ENCODE data around the gene TMEM114.
A peak's percentile ranks its signal among the peaks of the same experiment; 100 is the strongest.

The TMEM114 gene

DNA sequence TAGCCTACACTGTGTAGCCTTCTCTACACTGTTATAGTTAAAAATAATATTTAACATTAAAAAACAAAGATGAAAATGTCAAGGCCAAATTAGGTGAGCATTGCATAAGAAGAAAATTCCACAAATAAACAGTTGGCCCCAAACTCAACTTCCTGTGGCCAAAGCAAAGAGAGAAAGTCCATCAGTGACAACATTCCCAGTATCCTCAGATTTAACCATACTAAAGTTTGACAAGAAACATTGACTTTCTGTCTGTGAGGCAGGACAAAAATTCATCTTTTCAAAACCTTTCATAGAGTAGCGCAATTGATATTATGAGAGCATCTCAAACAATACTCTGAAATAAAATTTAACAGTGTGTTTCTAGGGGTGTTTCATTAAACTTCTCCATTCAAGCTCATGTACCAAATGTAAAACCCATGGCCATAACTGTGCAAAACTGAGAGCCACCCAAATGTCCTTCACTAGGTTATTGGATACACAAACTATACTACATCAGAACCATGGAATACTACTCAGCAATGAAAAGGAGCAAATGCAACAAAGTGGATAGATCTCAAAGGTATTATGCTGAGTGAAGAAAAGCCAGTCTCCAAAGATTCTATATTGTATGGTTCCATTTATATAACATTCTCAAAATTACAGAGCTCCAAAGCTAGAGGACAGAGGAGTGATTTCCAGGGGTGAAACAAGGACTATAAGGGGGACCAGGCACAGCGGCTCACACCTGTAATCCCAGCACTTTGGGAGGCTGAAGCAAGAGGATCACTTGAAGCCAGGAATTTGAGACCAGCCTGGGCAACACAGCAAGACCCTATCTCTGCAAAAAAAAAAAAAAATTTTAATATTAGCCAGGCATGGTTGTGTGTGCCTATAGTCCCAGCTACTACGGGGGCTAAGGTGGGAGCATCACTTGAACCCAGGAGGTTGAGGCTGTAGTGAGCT is 38.7 kb downstream of the TMEM114 start:
- no peak for DNase-seq (ENCODE audit: low spot score)
- FAIRE-seq = no peak

DNA sequence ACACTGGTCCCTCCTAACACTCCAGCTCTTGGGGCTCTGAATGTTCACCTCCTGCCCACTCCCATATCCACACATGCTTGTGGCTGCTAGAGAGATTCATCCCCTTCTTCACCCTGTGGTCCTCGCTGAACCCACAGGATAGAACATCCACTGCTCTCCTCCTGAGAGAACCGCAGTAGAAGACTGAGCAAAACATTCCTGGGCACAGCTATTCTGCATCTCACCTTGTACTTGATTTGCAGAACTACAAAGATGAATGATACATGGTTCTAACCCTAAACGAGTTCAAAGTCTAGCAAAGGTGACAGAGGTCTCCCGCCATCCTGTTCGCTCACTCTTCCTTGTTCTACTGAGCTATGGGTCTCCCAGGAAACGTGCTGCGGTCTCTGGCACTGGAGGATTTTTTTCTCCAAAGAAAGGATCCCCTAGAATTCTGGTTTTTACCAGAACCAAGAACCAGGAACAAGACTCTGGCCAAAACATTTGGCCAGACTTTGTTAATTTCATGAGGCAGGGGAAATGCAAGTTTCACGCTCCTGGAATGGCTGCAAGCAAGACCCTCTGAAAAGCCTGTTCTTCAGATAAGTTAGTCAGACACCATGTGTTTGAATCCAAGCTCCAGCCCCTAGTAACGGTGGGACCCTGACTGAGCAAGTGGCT is 39.5 kb downstream of the TMEM114 start:
- DNase-seq (ENCODE audit: low spot score) = no peak
- peak; percentile 82 for FAIRE-seq

DNA sequence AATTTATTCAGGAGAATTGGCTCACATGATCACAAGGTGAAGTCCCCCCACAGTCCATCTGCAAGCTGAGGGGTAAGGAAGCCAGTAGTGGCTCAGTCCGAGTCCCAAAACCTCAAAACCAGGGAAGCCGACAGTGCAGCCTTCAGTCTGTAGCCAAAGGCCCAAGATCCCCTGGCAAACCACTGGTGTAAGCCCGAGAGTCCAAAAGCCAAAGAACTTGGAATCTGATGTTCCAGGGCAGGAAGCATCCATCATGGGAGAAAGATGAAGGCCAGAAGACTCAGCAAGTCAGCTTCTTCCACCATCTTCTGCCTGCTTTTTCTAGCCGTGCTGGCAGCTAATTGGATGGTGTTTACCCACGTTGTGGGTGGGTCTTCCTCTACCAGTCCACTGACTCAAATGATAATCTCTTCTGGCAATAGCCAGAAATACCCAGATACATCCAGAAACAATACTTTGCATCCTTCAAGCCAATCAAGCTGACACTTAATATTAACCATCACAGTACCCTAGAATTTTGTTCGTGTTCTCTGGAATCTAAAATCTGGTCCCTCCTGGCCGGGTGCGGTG is 40.4 kb downstream of the TMEM114 start:
- peak; percentile 46 for FAIRE-seq
- no peak for DNase-seq (ENCODE audit: low spot score)

DNA sequence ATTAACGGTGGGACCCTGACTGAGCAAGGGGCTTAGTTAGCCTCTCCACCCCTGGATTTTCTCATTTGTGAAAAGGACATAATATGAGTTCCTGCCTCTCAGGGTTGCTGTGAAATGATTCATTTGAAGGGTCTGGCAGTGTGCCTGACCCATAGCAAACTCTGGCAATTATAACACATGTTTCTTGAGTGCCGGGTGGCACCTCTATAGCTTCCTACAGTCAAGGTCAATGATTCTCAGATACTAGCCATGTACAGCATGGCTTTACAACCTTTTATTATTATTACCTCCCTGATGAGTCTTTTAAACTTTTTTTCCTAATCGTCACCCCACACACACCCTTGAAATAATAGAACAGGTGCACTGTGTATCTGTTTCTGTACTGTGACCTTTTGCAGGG is 42.1 kb downstream of the TMEM114 start:
- FAIRE-seq = no peak
- no peak for DNase-seq (ENCODE audit: low spot score)

DNA sequence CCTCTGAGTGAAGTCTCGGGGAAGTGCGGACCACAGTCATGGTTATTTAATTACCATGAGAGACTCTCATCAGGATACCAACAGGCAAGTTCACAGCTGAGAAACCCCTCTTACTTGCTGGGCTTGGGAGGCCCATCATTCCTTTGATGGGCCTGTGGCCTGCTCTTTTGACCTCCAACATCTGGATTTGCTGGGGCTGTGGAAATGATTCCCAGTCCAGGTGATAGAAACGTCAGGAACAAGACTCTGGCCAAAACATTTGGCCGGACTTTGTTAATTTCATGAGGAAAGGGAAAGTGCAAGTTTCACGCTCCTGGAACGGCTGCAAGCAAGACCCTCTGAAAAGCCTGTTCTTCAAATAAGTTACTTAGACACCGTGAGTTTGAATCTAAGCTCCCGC is 42.5 kb downstream of the TMEM114 start:
- no peak for FAIRE-seq
- DNase-seq (ENCODE audit: low spot score) = no peak

DNA sequence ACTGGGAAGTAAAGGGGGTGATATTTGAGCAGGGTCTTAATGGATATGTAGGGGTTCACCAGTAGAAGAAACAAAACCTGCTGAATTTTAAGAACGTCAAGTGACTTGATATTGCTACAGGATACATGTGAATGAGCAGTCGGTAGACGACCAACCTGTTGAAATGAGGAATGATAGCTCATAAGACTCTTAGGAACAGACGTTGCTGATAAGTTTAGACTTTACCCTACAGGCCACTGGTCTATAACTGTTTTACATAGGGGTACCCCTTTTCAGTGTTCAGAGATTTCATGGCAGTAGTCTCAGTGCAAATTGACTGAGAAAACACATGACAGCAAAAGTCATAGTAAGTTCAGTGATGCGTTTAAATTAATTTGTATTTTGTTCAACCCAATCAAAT is 45.9 kb downstream of the TMEM114 start:
- DNase-seq (ENCODE audit: low spot score) (no peak), FAIRE-seq (no peak)

DNA sequence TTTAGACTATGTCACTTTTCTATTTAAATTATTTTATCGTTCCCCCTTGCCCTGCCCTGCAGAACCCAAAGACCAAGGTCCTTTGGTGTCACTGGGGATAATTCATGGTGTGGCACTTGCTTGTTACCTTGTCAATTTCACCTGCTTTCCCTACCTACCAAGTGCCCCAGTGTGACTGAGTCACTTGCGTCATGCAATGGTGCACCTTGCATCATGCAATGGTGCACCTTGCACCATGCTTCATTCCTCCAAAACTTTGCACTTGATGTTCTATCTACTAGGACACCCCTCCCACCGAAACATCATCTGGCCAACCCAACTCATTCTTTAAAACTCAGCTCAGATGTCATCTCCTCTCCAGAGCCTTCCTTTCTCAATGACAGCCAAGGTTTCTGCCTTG is 47.1 kb downstream of the TMEM114 start:
- FAIRE-seq = peak; percentile 90
- DNase-seq (ENCODE audit: low spot score) = no peak

DNA sequence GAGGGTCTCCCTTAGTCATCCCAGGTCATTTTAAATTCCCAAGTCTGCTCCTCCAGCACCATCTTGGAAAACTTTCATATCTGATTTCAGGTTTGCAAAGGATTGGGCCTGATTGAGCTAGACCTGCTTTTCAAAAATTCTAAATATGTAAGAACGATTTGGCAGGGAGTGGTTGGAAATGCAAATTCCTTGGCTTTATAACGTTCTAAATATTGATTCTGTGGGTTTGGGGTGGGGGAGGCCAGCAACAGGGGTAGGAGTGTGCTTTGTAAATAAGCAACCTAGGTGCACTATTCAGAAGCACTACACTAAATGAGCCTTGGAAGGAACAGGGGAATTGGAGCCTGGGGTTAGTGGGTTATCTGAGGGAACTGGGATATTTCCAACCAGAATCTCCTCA is 47.9 kb downstream of the TMEM114 start:
- no peak for FAIRE-seq
- no peak for DNase-seq (ENCODE audit: low spot score)

DNA sequence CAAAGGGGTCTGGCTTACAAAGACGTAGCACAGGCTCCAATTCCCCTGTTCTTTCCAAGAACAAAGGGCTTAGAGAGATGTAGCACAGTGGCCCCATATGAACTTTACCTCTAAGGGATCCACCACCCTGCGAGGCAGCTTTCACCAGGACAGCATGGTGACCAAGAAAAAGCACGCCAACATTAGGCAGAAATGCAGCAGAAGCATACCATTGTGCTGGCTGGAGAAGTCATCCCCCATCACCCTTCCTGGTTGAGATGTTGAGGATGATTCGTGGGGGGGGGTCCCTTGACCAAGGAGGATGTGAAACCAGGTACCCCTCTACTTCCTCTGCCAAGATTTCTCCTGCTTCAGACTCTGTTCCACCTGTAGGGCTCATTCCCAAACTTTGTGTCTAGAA is 48.4 kb downstream of the TMEM114 start:
- FAIRE-seq (peak; percentile 59), DNase-seq (ENCODE audit: low spot score) (no peak)

DNA sequence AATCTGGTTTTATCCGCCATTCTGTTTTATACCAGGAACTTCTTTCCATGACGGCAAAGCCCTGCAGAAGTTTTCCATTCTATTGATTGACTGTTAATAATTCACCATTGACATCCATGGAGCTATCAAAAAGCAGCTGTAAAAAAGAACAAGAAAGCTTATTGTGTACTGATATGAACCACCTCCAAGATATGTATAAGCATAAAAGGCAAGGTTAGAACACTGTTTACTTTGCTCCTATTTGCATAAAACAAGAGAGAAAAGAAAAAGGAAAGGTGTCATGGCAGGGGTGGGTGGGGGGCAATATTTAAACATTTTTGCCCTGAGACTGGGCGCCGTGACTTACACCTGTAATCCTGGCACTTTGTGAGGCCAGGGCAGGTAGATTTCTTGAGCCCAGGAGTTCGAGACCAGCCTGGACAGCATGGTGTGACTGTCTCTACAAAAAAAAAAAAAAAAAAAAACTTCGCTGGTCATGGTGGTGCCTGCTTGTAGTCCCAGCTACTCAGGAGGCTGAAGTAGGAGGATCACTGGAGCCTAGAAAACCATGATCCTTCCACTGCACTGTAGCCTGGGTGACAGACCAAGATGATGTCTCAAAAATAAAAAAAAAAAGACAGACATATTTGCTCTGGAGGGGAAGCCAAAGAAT is 52.5 kb downstream of the TMEM114 start:
- FAIRE-seq = no peak
- no peak for DNase-seq (ENCODE audit: low spot score)

DNA sequence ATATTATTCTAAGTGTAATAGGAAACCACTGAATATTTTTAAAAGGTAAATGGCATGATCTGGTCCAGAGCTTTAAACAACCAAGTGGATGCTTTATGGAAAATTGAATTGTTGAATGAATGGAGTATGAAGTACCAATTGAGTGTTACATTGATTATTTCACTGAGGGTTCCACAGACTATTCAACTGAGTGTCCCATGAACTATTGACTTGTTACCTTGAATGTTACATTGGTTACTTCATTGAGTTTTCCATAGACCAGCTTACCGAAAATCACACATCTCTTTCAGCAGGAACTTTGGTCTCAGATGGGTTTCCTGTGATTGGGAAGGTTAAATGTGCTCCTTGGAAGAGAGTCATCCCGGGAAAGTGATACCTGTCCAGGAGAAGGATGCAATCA is 56.8 kb downstream of the TMEM114 start:
- FAIRE-seq (no peak), DNase-seq (ENCODE audit: low spot score) (no peak)

DNA sequence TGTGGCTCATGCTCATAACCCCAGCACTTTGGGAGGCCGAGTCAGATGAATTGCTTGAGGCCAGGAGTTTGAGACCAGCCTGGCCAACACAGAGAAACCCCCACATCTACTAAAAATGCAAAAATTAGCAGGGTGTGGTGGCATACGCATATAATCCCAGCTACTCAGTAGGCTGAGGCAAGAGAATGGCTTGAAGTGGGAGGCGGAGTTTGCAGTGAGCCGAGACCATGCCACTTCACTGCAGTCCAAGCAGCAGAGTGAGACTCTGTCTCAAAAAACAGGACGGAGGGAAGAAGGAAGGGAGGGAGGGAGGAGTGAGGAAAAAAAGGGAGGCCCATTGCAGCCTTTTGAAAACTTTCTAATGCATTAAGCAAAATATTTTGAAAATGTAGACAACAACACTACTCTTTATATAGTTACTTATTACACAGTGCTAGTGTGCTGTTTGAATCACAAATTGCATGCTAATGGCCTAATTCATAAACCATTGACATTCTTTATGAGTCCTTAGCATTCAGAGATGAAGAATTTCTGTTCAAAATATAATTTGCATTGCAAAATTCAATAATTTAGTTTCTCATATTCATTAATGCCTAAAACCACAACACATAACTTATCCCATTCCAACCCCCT is 59.4 kb downstream of the TMEM114 start:
- FAIRE-seq (no peak), DNase-seq (ENCODE audit: low spot score) (no peak)

DNA sequence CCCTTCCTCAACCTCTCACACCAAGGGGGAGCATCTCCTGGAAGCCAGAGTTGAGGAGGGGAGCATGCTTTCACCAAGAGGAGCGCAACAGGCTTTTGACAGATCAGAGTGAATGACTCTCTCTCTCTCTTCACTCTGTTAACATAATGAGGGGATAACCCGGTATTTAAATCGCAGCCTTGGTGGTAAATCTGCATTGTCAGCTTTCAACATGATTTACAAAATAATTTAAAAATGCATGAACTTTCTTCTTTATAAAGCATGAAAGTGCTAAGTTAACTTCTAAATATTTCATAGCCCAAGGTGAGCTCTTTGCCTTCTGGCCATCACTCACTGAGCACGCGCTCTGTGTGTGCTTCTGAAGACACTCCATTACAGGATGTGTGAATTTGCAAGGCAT is 61.8 kb downstream of the TMEM114 start:
- no peak for FAIRE-seq
- DNase-seq (ENCODE audit: low spot score) = no peak

DNA sequence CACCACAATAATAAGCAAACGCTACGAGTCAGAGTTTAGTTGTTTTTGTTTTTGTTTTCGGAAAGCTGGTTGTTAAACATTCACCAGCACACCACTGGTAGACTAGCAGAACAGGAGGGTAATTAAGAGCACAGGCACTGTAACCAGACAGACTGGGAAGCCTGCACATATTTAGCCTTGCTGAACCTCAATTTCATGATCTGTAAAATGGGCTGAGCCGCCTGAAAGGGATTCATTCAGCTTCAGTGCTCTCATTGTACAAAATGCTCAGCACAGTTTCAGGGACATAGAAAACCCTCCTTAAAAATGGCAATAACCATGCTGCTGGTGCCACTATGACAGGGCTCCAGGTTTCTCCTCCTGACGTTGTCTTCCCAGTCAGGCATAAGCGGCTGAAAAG is 66.4 kb downstream of the TMEM114 start:
- no peak for FAIRE-seq

DNA sequence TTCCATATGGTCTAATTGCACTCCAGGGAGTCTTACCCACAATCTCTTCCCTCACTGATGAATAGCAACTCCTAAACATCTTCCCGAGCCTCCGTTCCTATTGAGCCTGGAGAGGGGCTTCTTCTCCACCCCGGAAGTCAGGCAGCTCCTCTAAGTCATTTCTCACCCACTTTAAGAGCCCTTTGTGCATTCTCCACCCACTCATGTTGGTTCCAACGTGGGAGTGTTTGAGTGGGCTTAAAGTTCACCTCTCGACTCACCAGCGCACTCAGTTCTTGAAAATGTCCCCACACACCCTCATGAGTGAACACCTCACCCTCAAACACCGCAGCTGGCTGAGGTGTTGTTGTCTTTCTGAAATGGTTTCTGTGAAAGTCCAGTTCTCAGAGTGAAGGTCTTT is 67.6 kb downstream of the TMEM114 start:
- FAIRE-seq (no peak), DNase-seq (ENCODE audit: low spot score) (no peak)

More for the DNA sequence above, 66.4 kb downstream of the TMEM114 start:
- no peak for DNase-seq (ENCODE audit: low spot score)

DNA sequence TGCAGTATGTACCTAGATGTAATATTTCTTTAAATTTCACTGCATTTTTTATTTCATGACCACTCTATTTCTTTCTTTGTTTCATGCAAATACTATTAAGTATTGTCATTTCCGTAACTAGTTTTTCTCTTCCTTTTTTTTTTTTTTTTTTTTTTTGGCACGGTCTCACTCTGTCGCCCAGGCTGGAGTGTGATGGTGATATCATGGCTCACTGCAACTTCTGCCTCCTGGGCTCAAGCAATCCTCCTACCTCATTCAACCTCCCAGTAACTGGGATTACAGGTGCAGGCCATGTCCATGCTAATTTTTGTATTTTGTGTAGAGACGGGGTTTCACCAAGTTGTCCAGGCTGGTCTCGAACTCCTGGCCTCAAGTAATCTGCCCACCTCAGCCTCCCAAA is 70.7 kb downstream of the TMEM114 start:
- no peak for DNase-seq (ENCODE audit: low spot score)
- no peak for FAIRE-seq

Measured in urothelium cell line (cell line).